BE2C (cell line): ENCODE measurements around the gene TMEM38A.

ENCODE experiments used
- DNase-seq: peaks from one replicate; pipeline ENCODE4 v3.0.0-alpha.2; 2020
- H3K27me3 ChIP-seq: fragments of 250-450 bp; sonication (Bioruptor Pico); 2 replicates; pipeline ENCODE4 v1.5.1; 2020; ENCODE audit warnings: mild to moderate bottlenecking
- H3K36me3 ChIP-seq: fragments of 250-450 bp; sonication (Bioruptor Pico); 2 replicates; pipeline ENCODE4 v1.5.1; 2020; ENCODE audit warnings: mild to moderate bottlenecking
- H3K4me1 ChIP-seq: fragments of 250-450 bp; sonication (Bioruptor Pico); 2 replicates; pipeline ENCODE4 v1.5.1; 2020
- H3K4me3 ChIP-seq: 2 replicates; pipeline ENCODE4 v1.5.1; 2011; ENCODE audit warnings: low read depth, low read length
- H3K9me3 ChIP-seq: fragments of 250-450 bp; sonication (Bioruptor Pico); 2 replicates; pipeline ENCODE4 v1.5.1; 2020
- TF ChIP-seq, protein P1 (sequence below): IDR thresholded peaks from 2 replicates; pipeline ENCODE4 v1.5.1; 2012; ENCODE audit warnings: mild to moderate bottlenecking, low read depth, low read length

TMEM38A gene

DNA sequence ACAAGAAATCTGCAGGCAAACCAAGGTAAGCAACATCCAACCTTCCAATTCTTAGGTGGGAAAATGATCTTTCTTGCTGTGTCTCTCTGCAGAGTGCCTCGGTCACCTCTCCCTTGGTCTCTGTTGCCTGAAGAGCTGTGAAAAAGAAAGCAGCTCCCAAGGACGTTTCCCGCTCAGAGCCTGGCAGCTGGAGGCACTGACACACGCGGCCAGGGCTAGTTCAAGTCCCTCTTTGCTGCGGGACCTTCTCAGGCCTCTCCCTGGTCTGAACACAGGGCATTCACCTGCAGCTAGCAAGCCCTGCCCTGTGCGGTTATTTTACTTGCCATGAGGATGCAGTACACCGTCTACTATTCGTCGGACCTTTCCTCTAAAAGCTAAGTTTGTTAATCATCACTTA lies 36.7 kb upstream of the TMEM38A start:
- TF ChIP-seq, protein P1, sequence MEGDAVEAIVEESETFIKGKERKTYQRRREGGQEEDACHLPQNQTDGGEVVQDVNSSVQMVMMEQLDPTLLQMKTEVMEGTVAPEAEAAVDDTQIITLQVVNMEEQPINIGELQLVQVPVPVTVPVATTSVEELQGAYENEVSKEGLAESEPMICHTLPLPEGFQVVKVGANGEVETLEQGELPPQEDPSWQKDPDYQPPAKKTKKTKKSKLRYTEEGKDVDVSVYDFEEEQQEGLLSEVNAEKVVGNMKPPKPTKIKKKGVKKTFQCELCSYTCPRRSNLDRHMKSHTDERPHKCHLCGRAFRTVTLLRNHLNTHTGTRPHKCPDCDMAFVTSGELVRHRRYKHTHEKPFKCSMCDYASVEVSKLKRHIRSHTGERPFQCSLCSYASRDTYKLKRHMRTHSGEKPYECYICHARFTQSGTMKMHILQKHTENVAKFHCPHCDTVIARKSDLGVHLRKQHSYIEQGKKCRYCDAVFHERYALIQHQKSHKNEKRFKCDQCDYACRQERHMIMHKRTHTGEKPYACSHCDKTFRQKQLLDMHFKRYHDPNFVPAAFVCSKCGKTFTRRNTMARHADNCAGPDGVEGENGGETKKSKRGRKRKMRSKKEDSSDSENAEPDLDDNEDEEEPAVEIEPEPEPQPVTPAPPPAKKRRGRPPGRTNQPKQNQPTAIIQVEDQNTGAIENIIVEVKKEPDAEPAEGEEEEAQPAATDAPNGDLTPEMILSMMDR, result no peak
- Histone ChIP-seq H3K4me3 (no peak overlapping the region), H3K9me3 (no peaks in the 10 kb centered on the region), H3K27me3 (no peaks in the 10 kb centered on the region), H3K36me3 (no peaks in the 10 kb centered on the region; the same call in 1 of the 2 replicates), H3K4me1 (peaks cover under 1% of the 10 kb centered on the region; the same call in 1 of the 2 replicates)
- no peak for DNase-seq

DNA sequence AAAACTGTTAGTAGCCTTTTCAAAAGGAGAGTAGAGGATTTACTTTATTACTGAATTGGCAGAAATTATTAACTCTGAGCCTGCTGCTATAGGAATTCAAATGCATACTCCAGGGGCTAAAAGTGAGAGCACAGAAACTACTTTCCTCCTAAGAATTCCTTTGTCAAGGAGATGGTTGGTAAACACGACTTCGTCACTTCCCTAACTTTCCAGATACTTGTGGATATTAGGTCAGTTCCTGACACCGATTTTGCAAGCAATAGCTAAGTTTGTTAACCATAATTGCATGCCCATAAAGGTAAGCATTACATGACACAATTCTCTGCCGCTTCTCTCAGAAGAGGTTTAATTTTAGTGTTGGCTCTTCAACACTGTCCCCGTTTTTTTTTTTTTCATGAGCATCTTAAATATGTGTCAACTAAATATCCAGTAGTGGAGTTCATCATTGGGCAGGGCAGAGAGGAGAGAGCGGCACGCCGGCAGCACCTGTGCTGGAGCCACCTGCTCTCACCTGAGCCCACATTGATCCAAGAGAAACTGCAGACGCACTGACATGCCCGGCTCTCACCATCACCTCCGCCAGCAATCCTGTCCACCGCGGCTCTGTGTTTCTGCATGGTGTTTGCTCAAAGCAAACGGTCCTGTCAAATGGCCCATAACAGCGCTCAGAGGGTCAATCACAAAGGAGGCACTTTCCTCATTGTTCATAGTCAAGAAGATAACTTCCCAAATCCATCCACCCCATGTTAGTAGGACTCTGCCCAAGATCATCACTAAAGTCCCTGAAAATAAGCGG lies 35.6 kb upstream of the TMEM38A start:
- TF ChIP-seq, protein P1, result no peak
- no peaks in the 10 kb centered on the region; the same call in 1 of the 2 replicates for H3K4me1 ChIP-seq
- DNase-seq, result no peak
- no peaks in the 10 kb centered on the region for H3K9me3 ChIP-seq
- H3K36me3 ChIP-seq, result no peaks in the 10 kb centered on the region; the same call in 1 of the 2 replicates
- no peaks in the 10 kb centered on the region for H3K27me3 ChIP-seq
- H3K4me3 ChIP-seq, result no peak overlapping the region; the same call in 1 of the 2 replicates

DNA sequence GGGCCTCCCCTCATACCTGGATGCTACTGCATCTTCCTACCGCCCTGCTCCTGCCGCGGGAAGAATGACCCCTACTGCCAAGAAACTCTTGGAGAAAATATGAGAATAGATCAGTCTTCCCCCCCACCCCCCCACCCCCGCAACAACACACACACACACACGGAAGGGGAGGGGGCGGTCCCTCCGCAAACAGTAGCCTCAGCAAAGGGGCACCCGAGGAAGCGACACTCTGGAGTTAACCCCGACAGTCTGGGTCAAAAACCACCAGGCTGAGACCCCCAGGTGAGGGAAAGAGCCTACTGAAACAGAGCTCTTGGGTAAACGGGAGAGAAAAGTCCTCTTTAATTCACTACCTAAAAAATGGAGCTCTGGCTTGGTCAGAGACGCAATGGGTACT lies 34.1 kb upstream of the TMEM38A start:
- H3K27me3 ChIP-seq, result no peaks in the 10 kb centered on the region
- no peak for DNase-seq
- peaks cover 11% of the 10 kb centered on the region for H3K36me3 ChIP-seq
- peak overlapping the region; percentile 96 for H3K4me3 ChIP-seq
- H3K4me1 ChIP-seq, result no peaks in the 10 kb centered on the region; the same call in 1 of the 2 replicates
- no peaks in the 10 kb centered on the region for H3K9me3 ChIP-seq
- TF ChIP-seq, protein P1, result no peak

DNA sequence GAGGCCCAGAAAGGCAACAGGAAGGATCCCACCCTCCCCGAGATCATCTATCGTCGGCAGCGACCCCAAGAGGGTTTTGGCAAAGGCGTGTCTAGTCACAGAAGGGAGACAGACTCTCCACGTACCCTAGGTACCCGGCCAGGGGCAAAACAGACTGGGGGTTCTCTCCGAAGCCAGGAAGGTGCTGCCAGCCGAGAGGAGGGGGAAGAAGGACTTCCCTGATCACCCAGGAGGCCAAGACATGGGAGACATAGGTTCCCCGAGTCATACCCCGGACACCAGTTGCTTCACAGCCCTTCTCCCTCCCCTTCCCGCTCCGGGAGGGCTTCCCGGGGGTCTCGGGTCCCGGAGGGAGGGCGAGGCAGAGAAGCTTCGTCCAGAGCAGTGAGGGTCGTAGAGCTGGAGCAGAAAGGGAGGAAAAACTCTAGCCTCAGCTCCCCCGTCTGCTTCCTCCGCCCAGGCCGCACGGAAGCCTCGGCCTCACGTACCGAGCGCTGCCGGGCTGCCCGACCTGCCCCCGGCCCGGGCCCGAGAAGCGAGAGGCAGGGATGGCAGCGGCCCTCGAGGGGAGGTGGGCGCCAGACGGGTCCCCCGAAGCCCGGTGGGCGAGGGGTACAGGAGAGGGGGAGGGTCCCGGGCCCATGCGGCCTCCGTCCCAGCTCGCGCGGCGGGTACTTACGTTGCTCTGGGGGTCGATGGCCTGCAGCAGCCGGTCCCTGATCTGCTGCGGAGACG lies 33.6 kb upstream of the TMEM38A start:
- DNase-seq, result no peak
- Histone ChIP-seq H3K9me3 (no peaks in the 10 kb centered on the region), H3K27me3 (no peaks in the 10 kb centered on the region), H3K36me3 (peaks cover 11% of the 10 kb centered on the region), H3K4me3 (peak overlapping the region; percentile 96), H3K4me1 (no peaks in the 10 kb centered on the region; the same call in 1 of the 2 replicates)
- TF ChIP-seq, protein P1, result no peak; the same call in 1 of the 2 replicates

DNA sequence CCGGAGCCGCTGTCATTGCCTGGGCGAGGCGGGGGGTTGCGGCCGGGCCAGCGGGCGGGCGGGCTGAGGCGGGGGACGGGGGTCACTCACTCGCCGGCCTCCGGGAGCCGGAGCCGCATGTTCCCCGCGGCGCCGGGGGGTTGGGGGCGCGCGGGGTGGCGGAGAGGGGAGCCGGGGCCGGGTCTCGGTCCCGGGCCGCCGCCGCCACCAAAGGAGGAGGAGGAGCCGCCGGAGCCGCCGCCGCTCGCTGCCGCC lies 33.1 kb upstream of the TMEM38A start:
- TF ChIP-seq, protein P1, result no peak
- Histone ChIP-seq H3K36me3 (peaks cover 15% of the 10 kb centered on the region), H3K27me3 (no peaks in the 10 kb centered on the region), H3K9me3 (no peaks in the 10 kb centered on the region), H3K4me3 (peak overlapping the region; percentile 96), H3K4me1 (no peaks in the 10 kb centered on the region; the same call in 1 of the 2 replicates)
- no peak for DNase-seq
